HG03520 (cell line): ENCODE measurements around the gene THRB.

Experiments
- ATAC-seq: cut with Tn5 transposase; IDR thresholded peaks from one replicate; pipeline ENCODE4 v1.9.1; 2021; ENCODE audit warnings: mild to moderate bottlenecking, moderate library complexity; ENCODE audit not compliant: unreplicated experiment

The THRB gene

GRCh38 chr3:24357635-24358034 lies 137.0 kb downstream of the THRB start:
- ATAC-seq: no peak

DNA sequence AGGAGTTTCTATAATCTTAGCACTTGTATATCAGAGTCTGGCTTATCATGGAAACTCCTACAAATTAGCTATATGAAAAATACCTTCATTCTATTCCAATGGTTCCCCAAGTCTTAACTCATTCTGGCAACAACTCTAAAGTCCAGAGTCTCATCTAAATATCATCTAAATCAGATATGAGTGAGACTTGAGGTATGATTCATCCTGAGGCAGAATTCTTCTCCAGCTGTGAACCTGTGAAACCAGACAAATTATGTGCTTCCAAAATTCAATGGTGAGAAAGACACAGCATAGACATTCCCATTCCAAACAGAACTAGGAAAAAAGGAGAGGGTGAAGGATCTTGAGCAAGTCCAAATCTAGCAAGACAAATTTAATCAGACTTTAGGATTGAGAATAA lies 138.8 kb downstream of the THRB start:
- no peak for ATAC-seq

GRCh38 chr3:24354230-24354629 lies 140.4 kb downstream of the THRB start:
- ATAC-seq: no peak

DNA sequence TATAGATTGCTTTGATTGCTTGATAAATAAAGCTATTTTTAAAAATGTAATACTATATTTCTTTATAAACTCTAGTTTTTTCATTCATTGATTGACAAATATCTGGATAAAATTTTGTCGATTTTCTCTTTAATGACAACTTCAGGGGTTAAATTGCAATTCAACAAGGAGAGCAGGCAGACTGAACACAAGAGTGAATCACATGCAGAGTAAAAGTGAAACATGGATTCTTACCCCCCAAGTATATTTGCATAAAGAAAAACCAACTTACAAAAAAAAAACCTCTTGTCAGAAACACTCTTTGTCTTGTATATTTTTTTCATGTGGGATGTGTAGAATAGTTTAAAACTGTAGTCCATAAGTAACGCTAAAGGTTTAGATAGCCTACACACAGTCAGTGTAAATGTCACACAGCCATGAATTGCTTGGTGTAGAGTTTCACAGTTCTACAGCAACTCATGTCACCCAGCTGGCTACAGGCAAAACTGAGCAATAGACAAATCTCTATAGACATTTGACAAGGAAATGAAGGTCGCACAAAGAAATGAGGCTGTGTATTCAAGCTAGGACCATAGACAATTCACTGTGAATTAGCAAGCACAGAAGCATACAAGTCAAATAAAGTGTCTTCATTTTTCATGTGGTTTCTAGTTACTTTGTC lies 141.6 kb downstream of the THRB start:
- no peak for ATAC-seq

DNA sequence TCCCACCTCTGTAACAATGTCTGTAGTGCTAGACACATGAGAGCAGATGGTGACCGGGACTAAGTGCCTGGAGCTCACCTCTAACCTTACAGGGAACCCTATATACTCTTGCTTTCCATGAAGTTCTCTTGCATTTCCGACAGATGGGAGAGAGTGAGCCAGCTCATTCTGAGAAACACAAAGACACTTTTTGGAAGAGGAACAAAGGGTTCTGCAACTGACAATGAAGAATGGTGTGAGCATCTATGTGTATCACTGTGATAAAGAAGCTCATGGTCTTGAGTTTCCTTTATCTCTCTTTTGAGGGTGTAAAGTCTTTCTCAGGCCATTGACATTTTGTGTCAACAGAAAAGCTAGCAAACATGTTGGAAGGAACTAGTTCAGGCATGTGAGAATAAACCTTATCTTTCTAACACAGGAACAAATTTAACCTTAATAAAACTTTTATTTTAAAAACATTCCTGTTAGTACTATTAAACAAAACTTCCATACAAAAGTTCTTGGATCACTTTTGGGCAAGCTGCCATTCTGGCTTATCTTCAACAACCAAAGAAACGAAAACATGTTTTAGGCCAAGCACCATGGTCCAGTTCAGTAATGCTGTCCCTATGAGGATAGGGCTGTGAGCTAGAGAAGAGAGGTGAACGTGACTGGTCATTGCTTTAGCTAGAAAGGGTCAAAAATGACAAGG lies 142.7 kb downstream of the THRB start:
- ATAC-seq: no peak

- no peak for ATAC-seq
Measured at GRCh38 chr3:24349367-24350019, 145.2 kb downstream of the THRB start.

GRCh38 chr3:24348348-24348747 lies 146.3 kb downstream of the THRB start:
- no peak for ATAC-seq

DNA sequence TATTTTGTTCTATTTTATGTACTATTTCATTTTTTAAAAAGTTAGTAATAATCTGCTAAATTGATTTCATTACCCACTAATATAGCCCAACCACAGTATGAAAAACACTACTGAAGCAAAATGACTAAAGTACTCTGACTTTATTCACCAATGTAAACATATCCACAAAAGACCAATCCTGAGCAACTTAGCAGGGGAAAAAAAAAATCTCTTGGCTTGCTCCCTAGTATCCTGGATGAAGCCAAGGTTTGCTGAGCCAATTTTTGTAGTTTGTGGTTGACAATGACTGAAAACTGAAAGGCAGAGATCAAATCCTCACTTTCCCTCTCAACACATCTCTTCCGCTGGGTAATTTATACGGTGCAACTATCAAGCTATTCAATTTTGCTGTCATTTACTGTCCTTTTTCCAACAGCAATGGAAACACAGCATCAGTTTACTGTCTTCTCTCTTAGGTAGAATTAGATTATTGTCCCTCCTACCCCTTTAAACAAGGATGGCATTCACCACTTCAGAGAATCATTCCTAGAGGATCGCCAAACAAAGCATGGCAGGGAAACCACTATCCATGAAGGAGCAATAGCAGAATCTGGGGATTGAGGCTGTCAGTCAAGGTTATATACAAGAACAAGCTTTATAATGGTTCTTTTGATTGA lies 149.7 kb downstream of the THRB start:
- ATAC-seq: no peak

- ATAC-seq: no peak
Measured at GRCh38 chr3:24343084-24343783, 151.4 kb downstream of the THRB start.

GRCh38 chr3:24342275-24342674 lies 152.4 kb downstream of the THRB start:
- no peak for ATAC-seq

DNA sequence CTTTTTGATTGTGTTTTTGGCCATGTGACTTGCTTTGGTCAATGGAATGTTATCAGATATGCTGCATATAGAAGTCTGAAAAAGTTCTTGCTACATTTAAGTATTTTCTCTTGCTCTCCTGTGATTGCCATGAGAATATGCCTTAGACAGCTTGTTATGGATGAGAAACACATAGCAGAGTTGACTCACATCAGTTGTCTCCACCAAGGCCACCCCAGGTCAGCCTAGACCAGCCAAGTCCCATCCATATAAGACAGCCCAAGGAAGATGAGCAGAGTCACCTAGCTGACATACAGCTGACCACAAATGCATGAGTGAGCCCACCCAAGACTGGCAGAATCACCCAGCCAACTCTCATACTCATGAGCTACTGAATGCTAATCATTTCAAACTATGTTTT lies 153.0 kb downstream of the THRB start:
- ATAC-seq: no peak

GRCh38 chr3:24340966-24341365 lies 153.7 kb downstream of the THRB start:
- ATAC-seq: no peak

- no peak for ATAC-seq
Measured at GRCh38 chr3:24340161-24340560, 154.5 kb downstream of the THRB start.

DNA sequence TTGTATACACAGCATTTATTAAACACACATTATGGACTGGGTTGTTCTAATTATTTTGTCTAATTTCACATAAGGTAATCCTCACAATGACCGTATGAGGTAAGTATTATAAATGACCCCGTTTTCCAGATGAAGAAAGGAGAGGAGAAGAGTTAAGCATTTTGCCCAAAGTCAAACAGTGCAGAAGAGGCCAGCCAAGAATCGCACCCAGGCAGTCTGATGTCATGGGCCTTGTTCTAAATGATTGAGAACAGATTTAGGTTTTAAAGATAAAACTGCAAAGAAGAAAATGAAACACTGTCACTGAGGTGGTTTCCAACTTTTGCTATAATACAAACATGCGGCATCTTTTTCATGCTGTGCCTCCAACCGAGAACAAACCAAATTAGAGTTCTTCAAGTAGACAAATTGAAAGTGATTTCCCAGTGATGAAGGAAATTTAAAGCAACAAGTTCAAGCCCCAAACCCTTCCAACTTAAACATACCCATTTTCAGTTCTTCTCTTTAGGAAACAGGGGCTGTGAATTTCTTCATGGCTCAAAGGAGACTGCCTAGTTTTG lies 155.3 kb downstream of the THRB start:
- ATAC-seq: no peak

DNA sequence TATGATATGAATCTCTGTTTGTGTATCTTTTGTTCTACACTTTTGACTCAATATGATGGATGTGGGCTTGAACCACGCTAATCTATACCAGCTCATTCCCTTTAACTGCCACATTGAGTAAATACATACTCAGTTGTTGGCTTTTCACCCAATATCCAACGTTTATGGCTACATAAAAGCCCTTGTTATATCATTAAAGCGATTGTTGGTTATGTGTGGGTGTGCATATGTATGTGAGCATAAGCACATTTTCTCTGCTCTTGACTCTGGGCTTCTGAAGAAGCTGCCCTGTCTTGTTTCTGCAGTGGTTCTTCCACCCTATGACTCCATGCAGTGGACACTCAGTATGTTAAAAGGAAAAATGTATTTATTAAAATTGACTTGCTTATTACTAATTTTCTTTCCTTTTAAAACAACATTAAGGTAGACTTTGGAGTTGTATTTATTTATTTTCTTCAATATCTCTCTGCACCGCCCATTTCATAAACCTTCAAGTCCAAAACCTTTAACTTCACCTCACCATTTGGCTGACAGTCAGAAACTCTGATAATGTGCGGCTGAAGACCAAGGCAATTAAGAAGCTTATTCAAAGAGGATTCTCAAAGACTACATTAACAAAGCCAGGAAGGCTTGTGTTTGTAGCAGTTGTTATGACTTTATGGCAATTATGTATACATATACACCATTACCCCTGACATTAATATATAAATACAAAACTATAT lies 156.1 kb downstream of the THRB start:
- no peak for ATAC-seq

DNA sequence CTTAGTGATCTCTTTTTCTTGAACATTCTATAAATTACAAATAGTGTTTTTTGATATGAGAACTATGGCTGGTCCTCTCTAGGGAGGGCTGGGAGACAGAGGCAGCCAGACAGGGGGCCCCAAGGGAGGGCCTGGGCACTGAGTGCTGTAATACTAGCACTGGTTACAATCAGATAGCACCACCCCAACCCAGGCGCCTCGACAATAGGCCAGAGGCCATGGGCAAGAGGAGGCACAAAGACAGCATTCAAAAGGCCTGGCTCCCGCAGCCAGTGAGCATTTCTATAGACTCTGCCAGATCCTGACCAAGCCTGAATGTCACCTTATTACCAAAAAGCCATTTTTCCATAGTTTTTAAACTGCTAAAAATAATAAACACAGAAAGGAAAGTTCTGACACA lies 158.5 kb downstream of the THRB start:
- no peak for ATAC-seq

DNA sequence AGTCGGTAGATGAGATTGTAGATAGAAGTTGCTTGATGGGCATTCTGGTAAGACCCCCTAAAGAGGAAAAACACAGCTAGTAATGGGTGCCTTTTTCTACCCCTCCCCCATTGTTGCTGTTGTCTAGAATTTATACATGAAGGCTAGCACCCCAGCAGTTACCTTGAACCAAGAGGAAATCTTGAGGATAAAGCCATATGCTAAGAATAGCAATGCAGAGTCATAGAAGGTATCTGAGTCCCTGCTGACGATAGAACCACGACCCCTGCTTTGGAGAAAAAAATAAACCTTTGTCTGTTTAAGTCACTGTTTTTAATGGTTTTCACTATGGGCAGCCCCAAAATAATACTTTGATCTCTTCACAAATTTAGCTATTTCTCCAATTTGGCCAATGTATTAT lies 162.6 kb downstream of the THRB start:
- ATAC-seq: no peak

- ATAC-seq: no peak
Measured at GRCh38 chr3:24323272-24323671, 171.4 kb downstream of the THRB start.

DNA sequence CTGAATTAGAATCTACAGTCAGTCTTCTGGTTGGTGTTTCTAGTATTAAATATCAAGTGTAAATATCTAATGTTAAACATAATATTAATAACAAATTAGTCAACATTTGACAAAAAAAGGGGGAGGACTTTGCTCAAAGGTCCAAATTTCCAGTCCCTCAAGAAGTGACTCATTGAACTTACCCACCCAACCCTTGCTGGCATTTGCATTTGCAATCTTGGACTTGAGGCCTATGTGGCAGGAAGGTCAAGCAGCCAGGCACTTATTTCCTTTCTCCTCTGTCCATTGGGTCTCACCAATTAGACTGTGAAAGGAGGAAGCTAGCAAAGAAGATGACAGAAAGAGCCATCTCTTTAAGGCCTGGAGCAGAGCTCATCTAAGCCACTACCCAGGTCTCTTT lies 174.0 kb downstream of the THRB start:
- ATAC-seq: no peak

GRCh38 chr3:24318677-24319287 lies 175.9 kb downstream of the THRB start:
- ATAC-seq: no peak
